Lower leg skin (tissue), 4 donors: Measurements from ENCODE around the gene TRPC4. TPM values are rescaled to one million over a fixed set of nuclear protein-coding genes. Genes with fewer than 3 reads are reported as not detected.

ENCODE experiments used
- DNase-seq, 2 donors: peaks; one replicate each; pipeline ENCODE4 v3.0.0-alpha.2; 2019; ENCODE audit warnings: low spot score in 2 of 2
- H3K4me3 ChIP-seq: fragments of 200-600 bp; sonication (generic); 2 replicates; pipeline ENCODE4 v1.5.1; 2017; ENCODE audit warnings: mild to moderate bottlenecking, low read depth; ENCODE audit not compliant: poor library complexity, severe bottlenecking
- POLR2A ChIP-seq, 2 donors: fragments of 450-650 bp; IDR thresholded peaks; one replicate each; pipeline ENCODE4 v1.6.1; 2016 to 2017; ENCODE audit warnings: antibody characterized with exemption in 2 of 2, mild to moderate bottlenecking in 1 of 2, moderate library complexity in 1 of 2
- WGBS, 2 donors: methylation state at CpG; one replicate each; pipeline ENCODE4 v1.1.5; 2018; 5-methylcytosine and 5-hydroxymethylcytosine counted together
- intact Hi-C: fragments of 100-400 bp; cut with DNase I; formaldehyde crosslinking; loops from one replicate; pipeline ENCODE4 v1.15.0; 2023; ENCODE audit warnings: low total_unique reads
- total RNA-seq, 4 donors: library from RNA; depleted of rRNA; stranded (reverse); fragments of >200 nt; gene quantifications; one replicate each; pipeline ENCODE4 v1.1.0, GENCODE V29; 2016
- TF ChIP-seq, protein P1 (sequence below), 3 donors: fragments of 450-650 bp; IDR thresholded peaks; one replicate each; pipeline ENCODE4 v1.5.1; 2016; ENCODE audit warnings: antibody characterized with exemption in 3 of 3, mild to moderate bottlenecking in 3 of 3, moderate library complexity in 2 of 3

TRPC4 gene
- total RNA-seq, 4 donors from 2014 or later, result 0.39 TPM; not detected in 3

DNA sequence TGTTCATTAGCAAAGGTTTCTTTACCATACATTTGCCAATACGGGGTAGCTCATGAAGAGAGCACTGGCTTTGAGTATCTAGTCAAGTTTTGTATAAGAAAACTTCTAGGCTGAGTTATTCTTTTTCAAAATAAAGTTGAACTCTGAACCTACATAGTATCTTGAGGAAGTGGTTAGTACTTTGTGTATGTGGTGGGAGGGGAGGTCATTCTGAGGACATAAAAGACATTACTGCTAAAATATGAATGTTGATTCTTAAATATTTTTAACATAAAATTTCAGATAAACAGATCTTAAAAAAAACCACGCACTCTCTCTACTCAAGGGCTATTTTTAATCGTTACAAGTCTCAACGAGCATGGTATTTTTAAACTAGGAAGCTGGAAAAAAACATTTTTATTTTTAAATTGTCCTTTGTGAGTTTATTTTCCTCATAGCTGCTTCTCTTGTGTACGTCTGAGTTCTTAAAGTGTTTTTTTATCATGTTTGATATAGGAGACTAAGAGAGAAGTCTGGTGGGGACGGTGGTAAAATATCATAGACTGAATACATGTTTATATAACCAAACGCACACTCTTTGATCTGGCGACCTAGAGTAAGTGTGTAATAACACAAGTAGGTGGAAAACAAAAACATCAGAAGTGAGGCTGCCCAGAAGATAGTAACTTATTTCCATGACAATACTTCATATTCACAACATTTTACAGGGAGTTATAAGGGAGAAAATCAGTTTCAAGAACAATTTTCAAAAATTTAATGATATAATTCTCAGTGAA, 153.0 kb downstream of the TRPC4 start:
- TF ChIP-seq, protein P1, sequence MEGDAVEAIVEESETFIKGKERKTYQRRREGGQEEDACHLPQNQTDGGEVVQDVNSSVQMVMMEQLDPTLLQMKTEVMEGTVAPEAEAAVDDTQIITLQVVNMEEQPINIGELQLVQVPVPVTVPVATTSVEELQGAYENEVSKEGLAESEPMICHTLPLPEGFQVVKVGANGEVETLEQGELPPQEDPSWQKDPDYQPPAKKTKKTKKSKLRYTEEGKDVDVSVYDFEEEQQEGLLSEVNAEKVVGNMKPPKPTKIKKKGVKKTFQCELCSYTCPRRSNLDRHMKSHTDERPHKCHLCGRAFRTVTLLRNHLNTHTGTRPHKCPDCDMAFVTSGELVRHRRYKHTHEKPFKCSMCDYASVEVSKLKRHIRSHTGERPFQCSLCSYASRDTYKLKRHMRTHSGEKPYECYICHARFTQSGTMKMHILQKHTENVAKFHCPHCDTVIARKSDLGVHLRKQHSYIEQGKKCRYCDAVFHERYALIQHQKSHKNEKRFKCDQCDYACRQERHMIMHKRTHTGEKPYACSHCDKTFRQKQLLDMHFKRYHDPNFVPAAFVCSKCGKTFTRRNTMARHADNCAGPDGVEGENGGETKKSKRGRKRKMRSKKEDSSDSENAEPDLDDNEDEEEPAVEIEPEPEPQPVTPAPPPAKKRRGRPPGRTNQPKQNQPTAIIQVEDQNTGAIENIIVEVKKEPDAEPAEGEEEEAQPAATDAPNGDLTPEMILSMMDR (IDR thresholded peaks at IDR 0.05), result no peak
- TF ChIP-seq POLR2A (IDR thresholded peaks at IDR 0.05), result no peak
- DNase-seq, result no peak
- no peak overlapping the region for H3K4me3 ChIP-seq
- intact Hi-C loops, result no loop called here
- WGBS, 2 donors, result 41 to 44% methylated on average over 8 of the region's 8 CpGs

GRCh38 chr13:37715606-37716015, 154.0 kb downstream of the TRPC4 start:
- intact Hi-C loops, result no loop called here
- H3K4me3 ChIP-seq, result no peak overlapping the region
- WGBS, 2 donors, result 74 to 78% methylated on average over 6 of the region's 6 CpGs
- no peak for DNase-seq
- TF ChIP-seq, protein P1 (IDR thresholded peaks at IDR 0.05), result no peak
- TF ChIP-seq POLR2A (IDR thresholded peaks at IDR 0.05), result no peak

DNA sequence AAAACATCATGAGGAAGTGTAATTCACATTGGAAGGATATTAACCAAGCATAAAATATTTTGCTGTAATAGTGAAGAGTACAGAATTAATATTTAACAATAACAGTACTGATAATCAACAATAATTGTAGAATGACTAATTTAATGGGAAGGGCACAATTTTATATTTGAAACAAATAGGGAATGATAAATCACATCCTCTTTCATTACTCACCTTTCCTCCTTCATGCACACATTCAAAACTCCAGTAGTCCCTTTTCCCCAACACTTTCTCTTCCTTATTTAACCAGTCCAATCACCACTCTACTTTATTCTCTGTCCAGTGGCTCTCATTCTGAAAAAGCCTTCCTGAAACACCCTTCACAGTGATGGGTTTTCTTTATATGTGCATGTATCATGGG, 160.3 kb downstream of the TRPC4 start:
- intact Hi-C loops, result no loop called here
- no peak overlapping the region for H3K4me3 ChIP-seq
- DNase-seq, result no peak
- TF ChIP-seq POLR2A (IDR thresholded peaks at IDR 0.05), result no peak
- TF ChIP-seq, protein P1 (IDR thresholded peaks at IDR 0.05), result no peak

GRCh38 chr13:37707739-37708500, 161.7 kb downstream of the TRPC4 start:
- DNase-seq, result no peak
- H3K4me3 ChIP-seq, result no peak overlapping the region
- intact Hi-C loops, result no loop called here
- WGBS, 2 donors, result 76 to 87% methylated on average over 2 of the region's 2 CpGs
- no peak for TF ChIP-seq POLR2A (IDR thresholded peaks at IDR 0.05)
- TF ChIP-seq, protein P1 (IDR thresholded peaks at IDR 0.05), result no peak

- 90 to 96% methylated on average over 2 of the region's 2 CpGs for WGBS, 2 donors
- intact Hi-C loops, result no loop called here
- DNase-seq, result no peak
- TF ChIP-seq, protein P1 (IDR thresholded peaks at IDR 0.05), result no peak
- no peak for TF ChIP-seq POLR2A (IDR thresholded peaks at IDR 0.05)
- no peak overlapping the region for H3K4me3 ChIP-seq
Observed at GRCh38 chr13:37706041-37706440, 163.5 kb downstream of the TRPC4 start.
